CD4-positive, alpha-beta memory T cell (primary cell): Measurements from ENCODE around the gene NEB. TPM values are rescaled to one million over a fixed set of nuclear protein-coding genes. Genes with fewer than 3 reads are reported as not detected.
A peak's percentile ranks its signal among the peaks of the same experiment; 100 is the strongest.

Experiments
- CTCF ChIA-PET: fragments of 350-600 bp; sonication (Branson Sonifier 250); formaldehyde crosslinking; loops from one replicate; lab custom pipeline; 2021; ENCODE audit warnings: inconsistent platforms; ENCODE audit not compliant: partially characterized antibody; lab: Charles Lee
- POLR2A ChIA-PET: fragments of 350-600 bp; sonication (Branson Sonifier 250); formaldehyde crosslinking; loops from one replicate; lab custom pipeline; 2021; ENCODE audit not compliant: partially characterized antibody; lab: Charles Lee
- DNase-seq, 5 donors: peaks; one replicate each; pipeline versions ENCODE4 v3.0.0 to v3.0.0-alpha.2; 2020 to 2022; ENCODE audit warnings: mixed read lengths in 1 of 5
- H3K27ac ChIP-seq: one replicate; pipeline ENCODE4 v1.7.0; 2013; ENCODE audit warnings: low read depth, low read length
- H3K27me3 ChIP-seq: 2 replicates; pipeline ENCODE4 v1.7.0; 2013; ENCODE audit warnings: mild to moderate bottlenecking, low read length, moderate library complexity; ENCODE audit not compliant: insufficient read depth
- H3K36me3 ChIP-seq: 2 replicates; pipeline ENCODE4 v1.7.0; 2013; ENCODE audit warnings: mild to moderate bottlenecking, low read length, moderate library complexity; ENCODE audit not compliant: insufficient read depth
- H3K4me1 ChIP-seq: 2 replicates; pipeline ENCODE4 v1.7.0; 2013; ENCODE audit warnings: mild to moderate bottlenecking, low read length, moderate library complexity; ENCODE audit not compliant: insufficient read depth
- H3K4me3 ChIP-seq, 2 donors: one replicate each; pipeline ENCODE4 v1.7.0; 2013; ENCODE audit warnings: low read length in 2 of 2, mild to moderate bottlenecking in 1 of 2
- H3K9me3 ChIP-seq, 2 donors: one replicate each; pipeline ENCODE4 v1.7.0; 2013; ENCODE audit warnings: low read length in 2 of 2, control low read depth in 1 of 2; ENCODE audit not compliant: control insufficient read depth in 1 of 2
- H3K27ac Mint-ChIP-seq, 7 donors: one replicate each; pipeline ENCODE4 v1.8.0; 2020 to 2021; ENCODE audit warnings: mixed read lengths in 7 of 7, mild to moderate bottlenecking in 6 of 7, inconsistent platforms in 3 of 7, moderate library complexity in 3 of 7
- H3K27me3 Mint-ChIP-seq, 2 donors: one replicate each; pipeline ENCODE4 v1.8.0; 2020 to 2021; ENCODE audit warnings: mixed read lengths in 2 of 2
- H3K36me3 Mint-ChIP-seq, 2 donors: one replicate each; pipeline ENCODE4 v1.8.0; 2020 to 2021; ENCODE audit warnings: mixed read lengths in 2 of 2, inconsistent platforms in 1 of 2, mild to moderate bottlenecking in 1 of 2
- H3K4me1 Mint-ChIP-seq, 4 donors: one replicate each; pipeline ENCODE4 v1.8.0; 2020 to 2021; ENCODE audit warnings: mixed read lengths in 4 of 4, mild to moderate bottlenecking in 1 of 4
- H3K4me3 Mint-ChIP-seq, 8 donors: one replicate each; pipeline ENCODE4 v1.8.0; 2020 to 2021; ENCODE audit warnings: mixed read lengths in 8 of 8, mild to moderate bottlenecking in 7 of 8, moderate library complexity in 6 of 8, inconsistent platforms in 3 of 8
- H3K9me3 Mint-ChIP-seq, 8 donors: one replicate each; pipeline ENCODE4 v1.8.0; 2020 to 2021; ENCODE audit warnings: mixed read lengths in 8 of 8, mild to moderate bottlenecking in 5 of 8, inconsistent platforms in 3 of 8, moderate library complexity in 1 of 8
- intact Hi-C: fragments of 100-400 bp; cut with micrococcal nuclease; formaldehyde crosslinking; loops from one replicate; pipeline ENCODE4 v1.15.1; 2023
- polyA plus RNA-seq, 2 donors: library from polyadenylated mRNA; unstranded; fragments of 300-500 nt; fragmentation: Illumina TruSeq; gene quantifications; one replicate each; pipeline ENCODE4 v1.2.3, GENCODE V29; 2021
- total RNA-seq, 2 experiments: library from RNA; stranded (reverse); gene quantifications; one replicate each; pipeline ENCODE4 v1.2.3, GENCODE V29; 2021

NEB gene
- total and polyA plus RNA-seq, 4 experiments from 2014 or later = 0.17 to 2.1 (median 0.91) TPM; not detected in 1

- ChIA-PET CTCF (no interaction called here), POLR2A (no interaction called here)
- H3K4me3 ChIP-seq = no peak overlapping the region
- Mint-ChIP-seq H3K4me3 (no peak overlapping the region), H3K9me3 (peaks cover 0 to 4% (median 1%) of the 10 kb centered on the region in 8 donors), H3K4me1 (peaks cover 0 to 13% (median 4%) of the 10 kb centered on the region in 4 donors), H3K27me3 (no peaks in the 10 kb centered on the region), H3K27ac (no peak overlapping the region), H3K36me3 (peaks cover 2 to 26% of the 10 kb centered on the region in 2 donors)
- no peak overlapping the region for H3K27ac ChIP-seq
- peaks cover 4% of the 10 kb centered on the region for H3K4me1 ChIP-seq
- DNase-seq = no peak
- no peaks in the 10 kb centered on the region for H3K36me3 ChIP-seq
- no peaks in the 10 kb centered on the region for H3K9me3 ChIP-seq
- H3K27me3 ChIP-seq = no peaks in the 10 kb centered on the region
- intact Hi-C loops = no loop called here
Observed at GRCh38 chr2:151630372-151630771, 103.9 kb downstream of the NEB start.

GRCh38 chr2:151627353-151627752, 106.9 kb downstream of the NEB start:
- Histone ChIP-seq H3K36me3 (no peaks in the 10 kb centered on the region), H3K4me3 (no peak overlapping the region), H3K4me1 (no peaks in the 10 kb centered on the region), H3K9me3 (no peaks in the 10 kb centered on the region), H3K27me3 (no peaks in the 10 kb centered on the region), H3K27ac (no peak overlapping the region)
- peaks cover 0 to 1% (median 0%) of the 10 kb centered on the region in 4 donors for H3K4me1 Mint-ChIP-seq
- no peak overlapping the region for H3K4me3 Mint-ChIP-seq
- H3K27me3 Mint-ChIP-seq = no peaks in the 10 kb centered on the region
- CTCF ChIA-PET = interaction anchor here (1.5 kb wide), 1 partner anchor 89 kb away, joined by 3 read pairs; no protein-coding TSS in a partner anchor
- H3K27ac Mint-ChIP-seq = peak overlapping the region in 1 of 7 donors; percentile 70
- intact Hi-C loops = no loop called here
- POLR2A ChIA-PET = no interaction called here
- no peaks in the 10 kb centered on the region for H3K9me3 Mint-ChIP-seq
- peaks cover 0 to 19% of the 10 kb centered on the region in 2 donors for H3K36me3 Mint-ChIP-seq
- no peak for DNase-seq

- POLR2A ChIA-PET = no interaction called here
- peaks cover 0 to 1% (median 0%) of the 10 kb centered on the region in 4 donors for H3K4me1 Mint-ChIP-seq
Observed at GRCh38 chr2:151624271-151624670, 110.0 kb downstream of the NEB start.

GRCh38 chr2:151623631-151624030, 110.6 kb downstream of the NEB start:
- ChIA-PET CTCF (no interaction called here), POLR2A (no interaction called here)
- H3K27ac Mint-ChIP-seq = no peak overlapping the region
- H3K27me3 Mint-ChIP-seq = no peaks in the 10 kb centered on the region
- no peak for DNase-seq
- Histone ChIP-seq H3K36me3 (no peaks in the 10 kb centered on the region), H3K9me3 (no peaks in the 10 kb centered on the region), H3K27me3 (no peaks in the 10 kb centered on the region), H3K4me1 (no peaks in the 10 kb centered on the region), H3K4me3 (no peak overlapping the region), H3K27ac (no peak overlapping the region)
- H3K36me3 Mint-ChIP-seq = peaks cover 0 to 22% of the 10 kb centered on the region in 2 donors
- intact Hi-C loops = no loop called here
- H3K4me1 Mint-ChIP-seq = peaks cover 0 to 1% (median 0%) of the 10 kb centered on the region in 4 donors
- H3K4me3 Mint-ChIP-seq = no peak overlapping the region
- H3K9me3 Mint-ChIP-seq = no peaks in the 10 kb centered on the region

More at GRCh38 chr2:151624271-151624670, 110.0 kb downstream of the NEB start:
- CTCF ChIA-PET = no interaction called here
- intact Hi-C loops = no loop called here
- H3K27ac Mint-ChIP-seq = no peak overlapping the region
- H3K9me3 Mint-ChIP-seq = no peaks in the 10 kb centered on the region
- no peak overlapping the region for H3K4me3 ChIP-seq
- H3K9me3 ChIP-seq = no peaks in the 10 kb centered on the region
- peaks cover 0 to 19% of the 10 kb centered on the region in 2 donors for H3K36me3 Mint-ChIP-seq
- no peaks in the 10 kb centered on the region for H3K27me3 ChIP-seq
- no peak overlapping the region for H3K27ac ChIP-seq
- H3K27me3 Mint-ChIP-seq = no peaks in the 10 kb centered on the region
- no peaks in the 10 kb centered on the region for H3K36me3 ChIP-seq
- H3K4me3 Mint-ChIP-seq = no peak overlapping the region
- H3K4me1 ChIP-seq = no peaks in the 10 kb centered on the region
- DNase-seq = no peak

- CTCF ChIA-PET = no interaction called here
- Mint-ChIP-seq H3K4me1 (peaks cover 0 to 1% (median 0%) of the 10 kb centered on the region in 4 donors), H3K36me3 (peaks cover 0 to 9% of the 10 kb centered on the region in 2 donors), H3K27me3 (no peaks in the 10 kb centered on the region), H3K4me3 (no peak overlapping the region), H3K27ac (no peak overlapping the region), H3K9me3 (no peaks in the 10 kb centered on the region)
- Histone ChIP-seq H3K36me3 (no peaks in the 10 kb centered on the region), H3K27me3 (no peaks in the 10 kb centered on the region), H3K4me3 (no peak overlapping the region), H3K27ac (no peak overlapping the region), H3K4me1 (no peaks in the 10 kb centered on the region), H3K9me3 (no peaks in the 10 kb centered on the region)
- POLR2A ChIA-PET = no interaction called here
- intact Hi-C loops = no loop called here
- no peak for DNase-seq
Observed at GRCh38 chr2:151620761-151621160, 113.5 kb downstream of the NEB start.

GRCh38 chr2:151619337-151619989, 114.8 kb downstream of the NEB start:
- no peak overlapping the region for H3K27ac Mint-ChIP-seq
- H3K27me3 ChIP-seq = no peaks in the 10 kb centered on the region
- DNase-seq = no peak
- no peak overlapping the region for H3K27ac ChIP-seq
- peaks cover 0 to 15% of the 10 kb centered on the region in 2 donors for H3K36me3 Mint-ChIP-seq
- no peak overlapping the region for H3K4me3 ChIP-seq
- intact Hi-C loops = loop anchor here (10.0 kb wide), 1 partner anchor 185 kb away; no protein-coding TSS in a partner anchor
- no peaks in the 10 kb centered on the region for H3K27me3 Mint-ChIP-seq
- peaks cover 8 to 10% (median 9%) of the 10 kb centered on the region in 4 donors for H3K4me1 Mint-ChIP-seq
- no peak overlapping the region for H3K4me3 Mint-ChIP-seq
- no peaks in the 10 kb centered on the region for H3K9me3 Mint-ChIP-seq
- POLR2A ChIA-PET = no interaction called here
- no peaks in the 10 kb centered on the region for H3K9me3 ChIP-seq
- H3K4me1 ChIP-seq = peaks cover 10% of the 10 kb centered on the region
- no peaks in the 10 kb centered on the region for H3K36me3 ChIP-seq
- CTCF ChIA-PET = no interaction called here

GRCh38 chr2:151616760-151617339, 117.4 kb downstream of the NEB start:
- no peak overlapping the region for H3K4me3 ChIP-seq
- POLR2A ChIA-PET = no interaction called here
- DNase-seq = no peak
- Mint-ChIP-seq H3K9me3 (no peaks in the 10 kb centered on the region), H3K27me3 (no peaks in the 10 kb centered on the region), H3K4me3 (no peak overlapping the region), H3K36me3 (peaks cover 0 to 17% of the 10 kb centered on the region in 2 donors), H3K4me1 (peaks cover 9 to 17% (median 13%) of the 10 kb centered on the region in 4 donors), H3K27ac (no peak overlapping the region)
- H3K27ac ChIP-seq = no peak overlapping the region
- intact Hi-C loops = loop anchor here (10.0 kb wide), 1 partner anchor 188 kb away; no protein-coding TSS in a partner anchor
- peaks cover 12% of the 10 kb centered on the region for H3K4me1 ChIP-seq
- CTCF ChIA-PET = interaction anchor here (1.7 kb wide), 1 partner anchor 9 kb away, joined by 4 read pairs; no protein-coding TSS in a partner anchor
- H3K27me3 ChIP-seq = no peaks in the 10 kb centered on the region
- no peaks in the 10 kb centered on the region for H3K36me3 ChIP-seq
- no peaks in the 10 kb centered on the region for H3K9me3 ChIP-seq
